Measurements from ENCODE around the gene OTUB2.

Gene OTUB2

DNA sequence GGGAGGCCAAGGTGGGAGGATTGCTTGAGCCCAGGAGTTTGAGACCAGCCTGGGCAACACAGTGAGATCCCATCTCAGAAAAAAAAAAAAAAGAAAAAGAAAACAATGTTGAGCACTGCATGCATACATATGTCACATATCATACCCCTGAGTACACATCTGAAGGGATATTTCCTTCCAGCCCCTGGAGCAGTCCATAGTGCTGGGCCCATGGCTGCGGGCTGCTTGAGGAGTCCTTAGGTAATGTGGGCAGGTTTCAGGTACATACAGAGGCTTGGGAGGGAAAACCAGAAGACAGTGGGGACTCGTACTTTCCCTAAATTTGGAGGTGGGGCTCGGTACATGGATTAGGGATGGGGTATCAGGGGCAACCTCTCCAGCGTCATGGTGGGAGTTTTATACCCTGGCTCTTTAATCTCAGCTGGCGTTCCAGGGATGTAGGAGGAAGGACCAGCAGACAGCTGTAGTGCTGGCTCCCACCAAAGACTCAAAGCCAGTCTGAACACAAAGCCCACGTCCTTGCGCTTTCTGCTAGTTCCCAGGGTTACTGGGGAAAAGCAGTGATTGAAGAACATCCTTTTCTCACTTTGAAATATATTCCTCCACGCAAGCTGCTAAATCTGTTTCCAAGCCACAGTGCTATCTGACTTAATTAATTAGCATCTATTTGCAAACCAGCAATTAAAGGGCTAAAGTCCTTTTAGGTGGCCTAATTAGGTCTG is 5.2 kb downstream of the OTUB2 start:
- H3K4me3 ChIP-seq (ENCODE audit: low read length) = no peak overlapping the region
- TF ChIP-seq, protein P1, sequence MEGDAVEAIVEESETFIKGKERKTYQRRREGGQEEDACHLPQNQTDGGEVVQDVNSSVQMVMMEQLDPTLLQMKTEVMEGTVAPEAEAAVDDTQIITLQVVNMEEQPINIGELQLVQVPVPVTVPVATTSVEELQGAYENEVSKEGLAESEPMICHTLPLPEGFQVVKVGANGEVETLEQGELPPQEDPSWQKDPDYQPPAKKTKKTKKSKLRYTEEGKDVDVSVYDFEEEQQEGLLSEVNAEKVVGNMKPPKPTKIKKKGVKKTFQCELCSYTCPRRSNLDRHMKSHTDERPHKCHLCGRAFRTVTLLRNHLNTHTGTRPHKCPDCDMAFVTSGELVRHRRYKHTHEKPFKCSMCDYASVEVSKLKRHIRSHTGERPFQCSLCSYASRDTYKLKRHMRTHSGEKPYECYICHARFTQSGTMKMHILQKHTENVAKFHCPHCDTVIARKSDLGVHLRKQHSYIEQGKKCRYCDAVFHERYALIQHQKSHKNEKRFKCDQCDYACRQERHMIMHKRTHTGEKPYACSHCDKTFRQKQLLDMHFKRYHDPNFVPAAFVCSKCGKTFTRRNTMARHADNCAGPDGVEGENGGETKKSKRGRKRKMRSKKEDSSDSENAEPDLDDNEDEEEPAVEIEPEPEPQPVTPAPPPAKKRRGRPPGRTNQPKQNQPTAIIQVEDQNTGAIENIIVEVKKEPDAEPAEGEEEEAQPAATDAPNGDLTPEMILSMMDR (conservative IDR thresholded peaks at IDR 0.05; ENCODE audit: low read length) = no peak
- no peak for DNase-seq (ENCODE audit: low read depth)

DNA sequence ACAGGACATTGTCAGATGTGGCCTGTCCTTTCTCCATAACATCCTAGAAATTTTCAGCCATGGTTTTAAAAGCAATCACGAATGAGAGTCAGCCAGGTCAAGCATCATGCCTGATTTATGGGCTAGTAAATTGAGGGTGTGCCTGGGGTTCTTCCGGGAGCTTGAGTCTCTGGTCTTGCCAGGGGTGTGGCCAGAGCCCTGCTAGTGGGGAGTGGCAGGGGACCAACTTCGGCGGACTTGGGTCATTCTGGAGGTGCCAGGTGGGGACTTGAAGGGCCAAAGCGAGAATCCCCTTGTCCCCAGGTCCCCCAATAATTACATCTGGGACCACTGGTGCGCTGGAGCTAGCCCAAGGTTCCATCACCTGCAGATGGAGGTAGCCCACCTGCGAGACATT is 5.7 kb downstream of the OTUB2 start:
- DNase-seq (ENCODE audit: low read depth) = no peak
- TF ChIP-seq, protein P1 (conservative IDR thresholded peaks at IDR 0.05; ENCODE audit: low read length) = no peak
- no peak overlapping the region for H3K4me3 ChIP-seq (ENCODE audit: low read length)

DNA sequence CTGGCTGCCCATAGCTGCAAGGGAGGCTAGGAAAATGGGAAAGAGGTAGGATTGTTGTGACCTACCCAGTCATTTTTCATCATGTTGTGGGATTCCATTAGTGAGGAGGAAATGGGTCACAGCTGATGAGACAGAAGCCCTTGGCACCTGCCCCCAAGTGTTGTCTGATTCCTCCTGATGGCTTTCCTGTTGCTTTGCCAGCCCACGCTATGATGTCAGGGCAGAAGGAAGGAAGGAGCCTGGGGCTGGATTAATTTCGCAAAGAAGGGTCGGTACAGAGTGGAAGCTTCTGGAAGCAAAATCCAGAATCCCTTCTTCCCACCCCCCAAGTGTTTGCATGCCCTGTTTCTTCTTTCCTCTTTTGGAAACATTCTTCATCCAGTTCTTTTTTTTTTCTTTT is 8.7 kb downstream of the OTUB2 start:
- no peak overlapping the region for H3K4me3 ChIP-seq (ENCODE audit: low read length)
- TF ChIP-seq, protein P1 (conservative IDR thresholded peaks at IDR 0.05; ENCODE audit: low read length) = no peak
- DNase-seq (ENCODE audit: low read depth) = no peak

DNA sequence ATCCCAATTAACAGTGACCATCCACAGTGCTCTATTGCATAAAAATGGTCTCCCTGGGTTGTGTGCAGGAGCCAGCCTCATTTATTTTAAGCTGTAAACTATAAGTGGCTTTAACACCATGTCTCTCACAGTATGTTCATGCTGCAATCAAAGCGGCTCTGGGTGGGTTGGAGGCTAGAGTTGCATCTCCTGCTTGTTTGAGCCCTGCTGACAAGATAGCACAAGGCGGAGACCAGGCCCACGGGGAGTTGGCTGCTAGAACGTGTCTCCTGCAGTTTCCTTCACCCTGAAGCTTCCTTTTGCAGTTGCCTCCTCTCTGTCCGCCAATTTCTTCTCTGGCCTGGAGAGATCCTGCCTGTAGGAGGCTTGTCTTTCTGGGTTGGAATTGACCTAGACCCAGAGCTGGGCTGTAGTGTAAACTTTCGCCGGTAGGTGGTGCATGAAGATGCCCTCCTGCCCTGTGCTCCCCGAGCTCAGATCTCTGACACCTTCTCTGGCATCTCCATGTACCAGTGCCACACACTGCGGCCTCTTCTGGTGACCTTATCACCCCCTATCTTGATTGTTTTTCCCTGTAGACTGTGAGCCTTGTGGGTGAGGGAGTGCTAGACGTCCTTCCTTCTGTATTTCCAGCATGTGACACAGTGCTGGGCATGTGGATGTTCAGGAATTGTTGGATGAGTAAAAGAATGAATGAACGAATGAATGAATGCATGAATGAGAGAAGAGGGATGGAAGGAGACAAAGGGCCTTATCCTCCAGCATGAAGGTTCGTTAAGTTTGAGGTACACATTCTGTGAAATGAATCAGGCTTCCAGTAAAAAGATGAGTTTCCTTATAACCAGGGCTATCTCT is 10.4 kb downstream of the OTUB2 start:
- TF ChIP-seq, protein P1 (conservative IDR thresholded peaks at IDR 0.05; ENCODE audit: low read length) = peak; percentile 90
- DNase-seq (ENCODE audit: low read depth) = peak; percentile 65
- no peak overlapping the region for H3K4me3 ChIP-seq (ENCODE audit: low read length)

DNA sequence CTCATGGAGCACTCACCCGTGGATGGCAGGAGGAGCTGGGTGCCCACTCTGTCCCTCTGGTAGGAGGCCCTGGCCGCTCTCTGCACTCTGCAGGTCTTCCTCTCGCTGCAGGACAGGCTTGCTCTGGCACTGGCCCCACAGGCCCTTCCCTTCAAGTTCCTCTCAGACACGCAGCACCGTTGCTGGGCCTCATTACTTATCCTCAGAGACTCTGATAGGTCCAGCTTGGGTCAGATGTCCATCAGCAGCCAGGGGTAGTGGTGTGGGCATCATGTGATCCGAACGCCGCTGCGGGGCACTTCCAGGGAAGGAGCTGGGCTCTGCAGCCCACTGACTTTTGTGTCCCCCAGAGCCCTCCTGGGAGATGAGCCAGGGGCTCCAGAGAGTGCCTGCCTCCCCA is 11.8 kb downstream of the OTUB2 start:
- DNase-seq (ENCODE audit: low read depth) = no peak
- H3K4me3 ChIP-seq (ENCODE audit: low read length) = no peak overlapping the region
- TF ChIP-seq, protein P1 (conservative IDR thresholded peaks at IDR 0.05; ENCODE audit: low read length) = no peak

DNA sequence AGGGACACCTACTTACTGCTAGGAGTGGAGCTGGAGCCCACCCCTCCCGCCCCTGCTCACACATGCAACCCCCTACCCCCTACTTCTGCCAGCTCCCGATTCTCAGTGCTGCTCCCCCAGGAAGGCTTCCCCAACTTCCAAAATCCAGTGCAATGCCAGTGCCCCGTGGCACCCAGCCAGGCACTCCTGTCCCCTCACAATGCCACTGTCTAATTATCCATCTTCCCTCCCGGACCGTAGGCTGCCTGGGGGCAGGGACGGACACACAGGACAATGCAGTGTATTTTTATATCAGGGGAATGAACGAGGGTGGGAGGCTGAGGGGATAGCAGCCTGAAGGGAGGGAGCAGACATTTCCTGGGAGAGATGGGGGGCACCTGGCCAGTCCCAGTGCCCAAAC is 12.4 kb downstream of the OTUB2 start:
- H3K4me3 ChIP-seq (ENCODE audit: low read length) = no peak overlapping the region
- TF ChIP-seq, protein P1 (conservative IDR thresholded peaks at IDR 0.05; ENCODE audit: low read length) = no peak
- DNase-seq (ENCODE audit: low read depth) = no peak
